Activated T-cell treated with anti-CD3 and anti-CD28 coated beads for 24 hours (primary cell): ENCODE data around the gene FRMD7.
"Not testable (repeated sequence)": the region's sequence is repeated elsewhere in the genome, so short reads cannot be mapped to it uniquely, and the experiment has no call there.

Experiments used
- DNase-seq: peaks from one replicate; pipeline ENCODE4 v3.0.0-alpha.2; 2020; ENCODE audit warnings: low read depth

The FRMD7 gene

GRCh38 chrX:132092439-132093065, 35.3 kb downstream of the FRMD7 start:
- DNase-seq = peak; percentile 20

GRCh38 chrX:132090403-132091159, 37.2 kb downstream of the FRMD7 start:
- DNase-seq = no peak

DNA sequence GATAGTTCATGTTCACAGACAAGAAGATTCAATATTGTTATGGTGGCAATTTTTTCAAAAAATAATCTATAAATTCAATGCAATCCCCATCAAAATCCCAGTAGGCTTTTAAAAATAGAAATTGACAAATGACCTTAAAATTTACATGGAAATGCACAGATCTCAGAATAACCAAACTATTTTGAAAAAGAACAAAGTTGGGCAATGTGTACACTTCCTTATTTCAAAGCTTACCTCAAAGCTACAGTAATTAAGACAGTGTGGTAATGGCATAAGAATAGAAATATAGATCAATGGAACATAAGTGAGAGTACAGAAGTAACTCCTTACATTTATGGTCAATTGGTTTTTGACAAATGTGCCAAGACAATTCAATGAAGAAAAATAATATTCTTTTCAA, 39.0 kb downstream of the FRMD7 start:
- DNase-seq = no peak

DNA sequence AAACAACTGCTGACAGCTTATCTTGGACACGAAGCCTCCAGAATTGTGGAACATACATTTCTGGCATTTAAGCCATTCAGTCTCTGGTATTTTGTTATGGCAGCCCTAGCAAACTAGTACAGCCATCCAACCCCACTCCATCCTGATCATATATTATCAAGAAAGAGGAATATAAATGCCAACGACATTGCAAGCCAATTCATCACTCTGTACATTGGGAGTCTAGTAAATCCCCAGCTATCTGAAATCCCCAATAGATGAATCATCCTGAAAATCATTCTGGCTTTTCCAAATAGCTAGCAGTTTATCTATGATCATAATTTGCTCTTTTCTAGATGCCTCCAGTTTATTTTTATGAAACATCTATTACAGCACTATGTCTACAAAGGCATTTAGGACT, 41.1 kb downstream of the FRMD7 start:
- DNase-seq = no peak

DNA sequence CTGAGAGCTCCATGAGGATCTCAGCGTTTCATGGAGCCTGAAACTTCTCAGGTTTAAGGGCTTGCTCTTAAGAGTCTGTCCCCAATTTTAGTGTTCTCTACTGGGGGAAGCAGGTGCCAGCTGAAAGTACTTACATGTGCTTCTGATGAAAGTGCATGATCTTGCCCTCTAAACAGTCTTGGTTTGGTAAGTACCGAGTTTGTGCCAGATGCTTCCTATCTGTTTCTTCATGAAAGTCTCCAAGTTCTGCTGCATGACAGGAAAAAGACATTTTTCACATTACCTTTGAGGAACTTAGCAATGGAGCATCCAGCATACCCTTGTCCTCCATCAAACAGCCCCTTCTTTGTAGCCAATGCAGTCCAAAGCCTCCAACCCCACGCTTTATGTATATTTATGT, 42.0 kb downstream of the FRMD7 start:
- DNase-seq = no peak

- no peak for DNase-seq
Observed at GRCh38 chrX:132077912-132078311, 49.9 kb downstream of the FRMD7 start.

- DNase-seq = no peak
Observed at GRCh38 chrX:132077414-132077813, 50.4 kb downstream of the FRMD7 start.

GRCh38 chrX:132071254-132071653, 56.6 kb downstream of the FRMD7 start:
- DNase-seq = no peak

DNA sequence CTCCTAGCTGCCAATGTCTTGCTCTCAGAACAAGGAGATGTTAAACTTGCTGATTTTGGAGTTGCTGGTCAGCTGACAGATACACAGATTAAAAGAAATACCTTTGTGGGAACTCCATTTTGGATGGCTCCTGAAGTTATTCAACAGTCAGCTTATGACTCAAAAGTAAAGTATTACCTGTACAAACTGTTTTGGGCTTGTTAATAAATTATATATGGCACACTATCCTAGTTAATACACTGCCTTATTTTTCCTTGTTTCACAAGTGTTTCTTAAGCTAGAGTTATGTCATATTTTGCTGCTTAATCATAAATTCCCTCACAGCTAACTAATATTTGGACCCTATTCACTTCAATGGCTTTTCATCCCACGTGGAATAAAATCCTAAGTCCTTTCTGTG, 59.4 kb downstream of the FRMD7 start:
- DNase-seq = no peak

- DNase-seq = no peak
Observed at GRCh38 chrX:132063862-132064261, 64.0 kb downstream of the FRMD7 start.

DNA sequence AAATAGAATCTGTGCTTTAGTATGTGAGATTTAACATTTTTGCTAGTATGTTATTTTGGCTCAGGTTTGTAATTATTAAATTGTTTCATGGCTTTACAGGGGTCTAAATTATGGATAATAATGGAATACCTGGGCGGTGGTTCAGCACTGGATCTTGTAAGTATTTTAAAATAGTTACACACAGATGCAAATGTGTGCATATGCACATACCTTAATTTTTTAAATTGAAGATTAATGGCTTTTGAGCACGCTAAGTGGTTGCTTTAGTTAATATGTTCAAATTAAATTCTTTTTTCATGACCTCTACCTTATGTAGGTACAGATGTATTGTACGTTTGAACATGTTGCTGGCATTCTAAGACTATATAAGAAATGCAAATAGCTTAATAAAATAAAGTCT, 64.5 kb downstream of the FRMD7 start:
- no peak for DNase-seq

- no peak for DNase-seq
Observed at GRCh38 chrX:132059973-132060540, 67.8 kb downstream of the FRMD7 start.

DNA sequence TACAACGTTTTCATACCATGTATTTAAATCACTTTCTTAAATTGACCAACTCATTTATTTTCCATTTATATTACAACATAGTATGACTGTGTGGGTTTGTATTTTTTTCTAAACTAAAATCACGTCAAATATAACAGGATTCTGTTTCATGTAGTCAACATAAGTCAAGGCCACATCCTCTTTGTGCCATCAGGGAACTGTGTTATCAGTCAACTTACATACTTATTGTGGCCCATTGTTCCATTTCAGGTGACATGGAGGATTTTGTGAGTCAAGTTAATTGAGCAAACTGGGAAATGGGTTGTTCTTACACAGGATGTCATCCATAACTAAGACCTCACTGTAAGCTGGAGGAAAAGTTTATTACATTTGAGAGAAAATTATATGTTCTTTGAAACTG, 68.8 kb downstream of the FRMD7 start:
- DNase-seq = no peak

- DNase-seq = no peak
Observed at GRCh38 chrX:132058050-132058449, 69.8 kb downstream of the FRMD7 start.

GRCh38 chrX:132051778-132052177, 76.0 kb downstream of the FRMD7 start:
- DNase-seq = not testable (repeated sequence)

DNA sequence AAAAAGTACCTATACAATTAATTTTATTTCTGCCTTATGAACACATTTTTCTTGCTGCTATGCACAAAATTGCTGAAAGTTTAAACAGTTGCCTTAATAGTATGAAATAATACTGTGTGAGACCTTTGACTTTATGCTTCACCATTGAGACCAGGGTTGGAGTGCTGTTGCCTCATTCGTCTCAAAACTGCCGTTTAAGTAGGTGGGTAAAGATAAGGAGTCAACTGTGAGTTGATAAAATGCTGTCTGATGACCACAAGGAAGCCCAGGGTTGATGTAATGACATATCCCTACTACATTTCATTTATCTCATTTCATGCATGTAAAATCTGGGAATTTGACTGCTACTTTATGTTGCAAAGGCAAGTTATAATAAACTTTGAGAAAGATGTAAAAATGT, 81.3 kb downstream of the FRMD7 start:
- DNase-seq = no peak

DNA sequence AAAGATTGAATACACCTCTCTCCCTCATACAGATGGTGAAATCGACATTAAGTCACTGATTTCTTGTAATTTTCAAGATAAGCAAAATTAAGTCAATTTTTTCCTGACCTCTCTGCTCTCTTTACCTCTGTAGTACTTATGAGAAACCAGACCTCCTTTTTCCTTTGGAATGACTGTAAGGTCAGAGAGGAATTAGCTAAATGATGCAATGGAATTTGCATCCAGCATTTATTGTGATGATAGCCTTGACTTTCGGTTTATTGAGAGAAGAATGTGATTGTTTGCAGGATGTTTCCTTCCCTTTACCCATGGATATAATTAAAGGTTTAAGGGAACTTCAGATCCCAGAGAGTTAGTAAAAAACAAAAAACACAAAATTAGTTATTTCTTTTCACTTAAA, 82.4 kb downstream of the FRMD7 start:
- DNase-seq = no peak

DNA sequence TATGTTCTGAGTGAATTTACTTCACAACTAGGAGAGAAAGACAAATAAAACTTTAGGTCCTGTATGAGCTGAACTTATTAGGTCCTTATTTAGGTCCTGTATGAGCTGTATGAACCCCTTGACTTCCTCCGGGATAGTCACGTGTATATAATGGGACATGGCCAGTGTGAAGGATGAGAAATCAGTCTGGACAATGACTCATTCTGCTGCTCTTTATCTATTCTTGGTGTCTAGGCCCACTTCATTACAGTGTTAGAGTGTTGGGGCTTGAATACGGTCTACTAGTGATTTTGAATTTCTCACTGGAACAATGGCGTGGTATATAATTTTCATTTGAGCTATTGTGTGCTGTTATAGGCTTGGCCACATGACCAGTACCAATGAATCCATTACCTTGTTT, 82.9 kb downstream of the FRMD7 start:
- no peak for DNase-seq

GRCh38 chrX:132043977-132044376, 83.8 kb downstream of the FRMD7 start:
- no peak for DNase-seq

- DNase-seq = no peak
Observed at GRCh38 chrX:132041015-132041414, 86.8 kb downstream of the FRMD7 start.

GRCh38 chrX:132040066-132040465, 87.8 kb downstream of the FRMD7 start:
- no peak for DNase-seq

DNA sequence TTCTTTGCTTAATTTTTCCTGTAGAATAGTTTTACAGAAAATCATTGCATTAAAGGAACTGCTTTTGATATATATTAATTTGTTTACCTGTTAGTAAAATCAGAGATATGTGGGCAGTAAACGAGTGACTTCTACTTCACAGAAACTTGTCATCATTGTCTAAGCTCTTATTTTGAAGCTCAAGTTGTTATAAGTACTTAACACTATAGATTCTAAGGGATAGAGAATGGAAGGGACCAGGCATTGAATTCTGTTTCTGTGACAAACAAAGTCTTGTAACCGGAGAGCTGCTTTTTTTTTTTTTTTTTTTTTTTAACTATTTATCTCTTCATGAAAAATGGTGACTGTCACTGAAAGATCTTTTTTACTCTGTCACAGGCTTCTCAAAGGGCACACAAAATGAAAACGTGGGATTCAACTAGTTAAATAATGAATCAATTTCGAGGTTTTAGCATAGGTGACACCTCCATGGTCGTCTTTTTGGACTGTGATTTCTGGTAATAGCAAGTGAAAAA, 90.3 kb downstream of the FRMD7 start:
- no peak for DNase-seq

- DNase-seq = no peak
Observed at GRCh38 chrX:132034648-132035047, 93.2 kb downstream of the FRMD7 start.
